ENCODE data around the gene ZNF195.
"Not testable (repeated sequence)": the region's sequence is repeated elsewhere in the genome, so short reads cannot be mapped to it uniquely, and the experiment has no call there.

- TF ChIP-seq CTCF, POLR2A (IDR thresholded peaks at IDR 0.05): not testable (repeated sequence)
Observed at GRCh38 chr11:3328503-3328902, 50.4 kb downstream of the ZNF195 start.
